ENCODE data around the gene CSH2. TPM values are rescaled to one million over a fixed set of nuclear protein-coding genes. Genes with fewer than 3 reads are reported as not detected.
"Not testable (repeated sequence)": the region's sequence is repeated elsewhere in the genome, so short reads cannot be mapped to it uniquely, and the experiment has no call there.

CSH2 gene
- total RNA-seq, 2 experiments from 2014 or later = not detected

GRCh38 chr17:63871646-63872365, 1.7 kb downstream of the CSH2 start:
- H3K36me3 ChIP-seq (ENCODE audit: insufficient read depth, low read length); H3K4me1 Mint-ChIP-seq (ENCODE audit: low read depth); DNase-seq; H3K27ac ChIP-seq (ENCODE audit: low read depth in 1 of 2, low read length in 2 of 2); H3K9me3 ChIP-seq (ENCODE audit: control insufficient read depth in 1 of 2, insufficient read depth in 1 of 2, low read length in 2 of 2); H3K36me3 Mint-ChIP-seq (ENCODE audit: low read depth); H3K27me3 Mint-ChIP-seq; CTCF ChIA-PET; ATAC-seq (ENCODE audit: poor library complexity); H3K27me3 ChIP-seq (ENCODE audit: control insufficient read depth in 1 of 2, insufficient read depth in 2 of 2, low read length in 2 of 2); H3K4me3 Mint-ChIP-seq; POLR2A ChIA-PET; H3K27ac Mint-ChIP-seq; H3K9me3 Mint-ChIP-seq; intact Hi-C loops (cut with DNase I, micrococcal nuclease); H3K4me3 ChIP-seq (ENCODE audit: low read length); H3K4me1 ChIP-seq (ENCODE audit: insufficient read depth, low read length): not testable (repeated sequence)

GRCh38 chr17:63870292-63870665, 3.2 kb downstream of the CSH2 start:
- H3K4me1 Mint-ChIP-seq (ENCODE audit: low read depth); H3K27me3 ChIP-seq (ENCODE audit: control insufficient read depth in 1 of 2, insufficient read depth in 2 of 2, low read length in 2 of 2); H3K27ac Mint-ChIP-seq; H3K9me3 Mint-ChIP-seq; H3K27me3 Mint-ChIP-seq; H3K27ac ChIP-seq (ENCODE audit: low read depth in 1 of 2, low read length in 2 of 2); DNase-seq; H3K9me3 ChIP-seq (ENCODE audit: control insufficient read depth in 1 of 2, insufficient read depth in 1 of 2, low read length in 2 of 2); H3K4me3 Mint-ChIP-seq; ATAC-seq (ENCODE audit: poor library complexity); intact Hi-C loops (cut with DNase I, micrococcal nuclease); H3K36me3 Mint-ChIP-seq (ENCODE audit: low read depth); POLR2A ChIA-PET; H3K4me3 ChIP-seq (ENCODE audit: low read length); H3K4me1 ChIP-seq (ENCODE audit: insufficient read depth, low read length); H3K36me3 ChIP-seq (ENCODE audit: insufficient read depth, low read length): not testable (repeated sequence)
- CTCF ChIA-PET = interaction anchor here (1.0 kb wide), 1 partner anchor 22 kb away, joined by 3 read pairs; no protein-coding TSS in a partner anchor

GRCh38 chr17:63869491-63870291, 3.8 kb downstream of the CSH2 start:
- CTCF ChIA-PET = interaction anchor here (1.0 kb wide), 1 partner anchor 21 kb away, joined by 3 read pairs; no protein-coding TSS in a partner anchor
- intact Hi-C loops (cut with DNase I, micrococcal nuclease); H3K27me3 ChIP-seq (ENCODE audit: control insufficient read depth in 1 of 2, insufficient read depth in 2 of 2, low read length in 2 of 2); H3K4me3 ChIP-seq (ENCODE audit: low read length); H3K4me3 Mint-ChIP-seq; H3K36me3 ChIP-seq (ENCODE audit: insufficient read depth, low read length); H3K27ac Mint-ChIP-seq; DNase-seq; H3K9me3 Mint-ChIP-seq; H3K9me3 ChIP-seq (ENCODE audit: control insufficient read depth in 1 of 2, insufficient read depth in 1 of 2, low read length in 2 of 2); ATAC-seq (ENCODE audit: poor library complexity); POLR2A ChIA-PET; H3K4me1 ChIP-seq (ENCODE audit: insufficient read depth, low read length); H3K27me3 Mint-ChIP-seq; H3K4me1 Mint-ChIP-seq (ENCODE audit: low read depth); H3K36me3 Mint-ChIP-seq (ENCODE audit: low read depth); H3K27ac ChIP-seq (ENCODE audit: low read depth in 1 of 2, low read length in 2 of 2): not testable (repeated sequence)

GRCh38 chr17:63866625-63867024, 6.9 kb downstream of the CSH2 start:
- ATAC-seq (ENCODE audit: poor library complexity); H3K9me3 ChIP-seq (ENCODE audit: control insufficient read depth in 1 of 2, insufficient read depth in 1 of 2, low read length in 2 of 2); H3K36me3 ChIP-seq (ENCODE audit: insufficient read depth, low read length); H3K4me1 Mint-ChIP-seq (ENCODE audit: low read depth); H3K27ac Mint-ChIP-seq; H3K27ac ChIP-seq (ENCODE audit: low read depth in 1 of 2, low read length in 2 of 2); intact Hi-C loops (cut with DNase I, micrococcal nuclease); DNase-seq; H3K27me3 Mint-ChIP-seq; H3K4me3 ChIP-seq (ENCODE audit: low read length); H3K4me1 ChIP-seq (ENCODE audit: insufficient read depth, low read length); H3K9me3 Mint-ChIP-seq; H3K27me3 ChIP-seq (ENCODE audit: control insufficient read depth in 1 of 2, insufficient read depth in 2 of 2, low read length in 2 of 2); H3K4me3 Mint-ChIP-seq; H3K36me3 Mint-ChIP-seq (ENCODE audit: low read depth): not testable (repeated sequence)
- ChIA-PET POLR2A (interaction anchor here (0.7 to 1.2 kb wide), 3 partner anchors 18 to 169 kb away, joined by 3 to 4 read pairs (median 3); no protein-coding TSS in a partner anchor), CTCF (interaction anchor here (0.9 to 1.3 kb wide), 2 partner anchors 12 to 20 kb away, joined by 3 to 5 read pairs; no protein-coding TSS in a partner anchor)

Measured in CD4-positive, alpha-beta T cell (primary cell).